ENCODE data around the gene KCNQ2. TPM values are rescaled to one million over a fixed set of nuclear protein-coding genes. Genes with fewer than 3 reads are reported as not detected.

KCNQ2 gene
- total RNA-seq, 1 donor from 2014 or later, result 354 TPM

- Mint-ChIP-seq H3K4me1 (ENCODE audit: low read depth, unreplicated experiment) (peaks cover 10% of the 10 kb centered on the region), H3K9me3 (ENCODE audit: unreplicated experiment) (peaks cover 16% of the 10 kb centered on the region), H3K4me3 (ENCODE audit: unreplicated experiment) (no peak overlapping the region), H3K36me3 (ENCODE audit: unreplicated experiment) (no peaks in the 10 kb centered on the region), H3K27ac (ENCODE audit: unreplicated experiment) (peak overlapping the region; percentile 52), H3K27me3 (ENCODE audit: unreplicated experiment) (peaks cover 10% of the 10 kb centered on the region)
- no peak for DNase-seq
- TF ChIP-seq, protein P1, sequence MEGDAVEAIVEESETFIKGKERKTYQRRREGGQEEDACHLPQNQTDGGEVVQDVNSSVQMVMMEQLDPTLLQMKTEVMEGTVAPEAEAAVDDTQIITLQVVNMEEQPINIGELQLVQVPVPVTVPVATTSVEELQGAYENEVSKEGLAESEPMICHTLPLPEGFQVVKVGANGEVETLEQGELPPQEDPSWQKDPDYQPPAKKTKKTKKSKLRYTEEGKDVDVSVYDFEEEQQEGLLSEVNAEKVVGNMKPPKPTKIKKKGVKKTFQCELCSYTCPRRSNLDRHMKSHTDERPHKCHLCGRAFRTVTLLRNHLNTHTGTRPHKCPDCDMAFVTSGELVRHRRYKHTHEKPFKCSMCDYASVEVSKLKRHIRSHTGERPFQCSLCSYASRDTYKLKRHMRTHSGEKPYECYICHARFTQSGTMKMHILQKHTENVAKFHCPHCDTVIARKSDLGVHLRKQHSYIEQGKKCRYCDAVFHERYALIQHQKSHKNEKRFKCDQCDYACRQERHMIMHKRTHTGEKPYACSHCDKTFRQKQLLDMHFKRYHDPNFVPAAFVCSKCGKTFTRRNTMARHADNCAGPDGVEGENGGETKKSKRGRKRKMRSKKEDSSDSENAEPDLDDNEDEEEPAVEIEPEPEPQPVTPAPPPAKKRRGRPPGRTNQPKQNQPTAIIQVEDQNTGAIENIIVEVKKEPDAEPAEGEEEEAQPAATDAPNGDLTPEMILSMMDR (IDR thresholded peaks at IDR 0.05; ENCODE audit: partially characterized antibody, unreplicated experiment), result no peak
Measured at GRCh38 chr20:63409066-63409833, 63.2 kb downstream of the KCNQ2 start.

- Mint-ChIP-seq H3K4me1 (ENCODE audit: low read depth, unreplicated experiment) (peaks cover 10% of the 10 kb centered on the region), H3K36me3 (ENCODE audit: unreplicated experiment) (no peaks in the 10 kb centered on the region), H3K9me3 (ENCODE audit: unreplicated experiment) (peaks cover 18% of the 10 kb centered on the region), H3K27ac (ENCODE audit: unreplicated experiment) (peak overlapping the region; percentile 52), H3K4me3 (ENCODE audit: unreplicated experiment) (no peak overlapping the region), H3K27me3 (ENCODE audit: unreplicated experiment) (peaks cover 12% of the 10 kb centered on the region)
- DNase-seq, result no peak
- TF ChIP-seq, protein P1 (IDR thresholded peaks at IDR 0.05; ENCODE audit: partially characterized antibody, unreplicated experiment), result no peak
Measured at GRCh38 chr20:63408684-63409046, 63.8 kb downstream of the KCNQ2 start.

DNA sequence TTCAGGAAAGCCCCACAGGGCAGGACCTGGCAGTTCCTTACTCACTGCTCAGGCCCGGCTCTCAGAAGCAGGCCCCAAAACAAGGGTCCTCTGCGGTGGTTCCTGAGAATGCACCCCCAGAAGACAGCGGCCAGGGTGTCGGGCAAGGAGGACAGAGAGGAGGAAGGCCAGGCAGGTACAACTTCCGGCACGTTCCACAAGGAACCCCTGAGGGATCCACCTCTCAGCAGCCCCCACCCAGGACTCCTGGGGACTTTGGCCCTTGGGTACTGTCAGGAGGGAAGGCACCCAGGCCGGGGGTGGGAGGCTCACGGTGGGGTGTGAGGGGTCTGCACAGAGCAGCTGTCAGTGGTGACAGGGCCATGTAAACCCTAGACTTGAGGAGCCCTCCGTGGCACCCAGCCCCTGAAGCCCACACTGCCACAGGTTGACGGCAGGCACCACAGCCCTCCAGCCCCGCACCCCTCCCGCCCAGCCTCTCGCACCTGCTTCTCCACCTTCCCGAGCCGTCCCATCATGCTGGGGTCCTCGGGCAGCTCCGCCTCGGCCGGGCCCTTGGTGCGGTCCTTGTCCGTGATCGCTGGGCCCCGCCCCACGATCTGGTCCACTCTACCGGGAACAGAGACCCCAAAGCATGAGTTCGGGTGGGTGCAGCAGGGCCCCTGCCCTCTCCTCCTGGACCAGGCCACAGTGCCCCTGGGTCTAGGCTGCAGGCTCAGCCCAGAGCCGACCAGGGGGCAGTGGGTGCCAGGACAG lies 64.3 kb downstream of the KCNQ2 start:
- Mint-ChIP-seq H3K4me3 (ENCODE audit: unreplicated experiment) (no peak overlapping the region), H3K27me3 (ENCODE audit: unreplicated experiment) (peaks cover 12% of the 10 kb centered on the region), H3K36me3 (ENCODE audit: unreplicated experiment) (no peaks in the 10 kb centered on the region), H3K4me1 (ENCODE audit: low read depth, unreplicated experiment) (peaks cover 10% of the 10 kb centered on the region), H3K27ac (ENCODE audit: unreplicated experiment) (no peak overlapping the region), H3K9me3 (ENCODE audit: unreplicated experiment) (peaks cover 21% of the 10 kb centered on the region)
- no peak for DNase-seq
- TF ChIP-seq, protein P1 (IDR thresholded peaks at IDR 0.05; ENCODE audit: partially characterized antibody, unreplicated experiment), result no peak

DNA sequence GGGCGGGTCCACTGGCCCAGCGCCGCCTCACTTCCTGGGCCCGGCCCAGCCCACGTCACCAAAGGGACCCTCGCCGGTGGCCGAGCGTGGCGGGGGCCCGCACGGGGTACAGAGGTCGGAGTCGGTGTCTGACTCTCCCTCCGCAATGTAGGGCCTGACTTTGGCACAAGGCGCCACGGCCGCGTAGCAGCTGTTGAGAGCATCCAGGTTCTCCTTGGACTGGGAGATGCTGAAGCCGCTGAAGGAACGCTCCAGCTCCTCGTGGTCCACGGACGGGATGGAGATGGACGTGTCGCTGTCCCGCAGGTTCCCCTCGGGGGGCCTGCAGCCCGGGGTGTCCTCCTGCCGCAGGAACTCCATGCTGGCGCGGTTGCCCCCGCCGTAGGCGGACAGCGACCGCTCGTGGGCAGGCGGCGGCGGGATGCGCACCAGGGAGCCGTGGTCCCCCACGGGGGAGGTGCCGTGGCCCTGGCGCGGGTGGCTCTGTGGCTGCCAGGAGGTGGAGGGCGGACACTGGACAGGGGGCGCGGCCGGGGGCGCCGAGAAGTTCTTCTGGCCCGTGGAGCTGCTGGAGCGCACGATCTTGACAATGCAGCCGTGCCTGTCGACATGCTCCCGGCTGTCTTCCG lies 65.7 kb downstream of the KCNQ2 start:
- H3K27me3 Mint-ChIP-seq (ENCODE audit: unreplicated experiment), result peaks cover 18% of the 10 kb centered on the region
- peaks cover 21% of the 10 kb centered on the region for H3K9me3 Mint-ChIP-seq (ENCODE audit: unreplicated experiment)
- H3K36me3 Mint-ChIP-seq (ENCODE audit: unreplicated experiment), result no peaks in the 10 kb centered on the region
- TF ChIP-seq, protein P1 (IDR thresholded peaks at IDR 0.05; ENCODE audit: partially characterized antibody, unreplicated experiment), result no peak
- no peak overlapping the region for H3K27ac Mint-ChIP-seq (ENCODE audit: unreplicated experiment)
- no peak for DNase-seq
- peaks cover 6% of the 10 kb centered on the region for H3K4me1 Mint-ChIP-seq (ENCODE audit: low read depth, unreplicated experiment)
- H3K4me3 Mint-ChIP-seq (ENCODE audit: unreplicated experiment), result no peak overlapping the region
